A549 (cell line): Measurements from ENCODE around the gene THOC7. TPM values are rescaled to one million over a fixed set of nuclear protein-coding genes. Genes with fewer than 3 reads are reported as not detected.

ENCODE experiments used
- ATAC-seq, 2 experiments: fragments of 200-7000 bp in 1 of 2; fragments of >200 bp in 1 of 2; cut with Nextera tagmentation in 1 of 2; cut with Tn5 transposase in 1 of 2; 3 replicates each; pipeline versions ENCODE4 v1.8.0 to v1.9.1; 2018 to 2020; ENCODE audit warnings: mild to moderate bottlenecking in 1 of 2, moderate library complexity in 1 of 2
- CTCF ChIA-PET: fragments of 300-600 bp; sonication (Branson Sonifier 250); formaldehyde crosslinking; extraction: SDS; loops from one replicate; lab custom pipeline; 2021; ENCODE audit warnings: antibody characterized with exemption, inconsistent platforms; lab: Yijun Ruan, JAX
- POLR2A ChIA-PET: fragments of 350-600 bp; formaldehyde crosslinking; extraction: SDS; loops from one replicate; lab custom pipeline; 2021; ENCODE audit warnings: antibody characterized with exemption, inconsistent platforms; lab: Yijun Ruan, JAX
- DNase-seq, 2 experiments: peaks; one replicate each; pipeline versions ENCODE4 v3.0.0 to v3.0.0-alpha.2; 2011 to 2016; ENCODE audit warnings: low read depth in 1 of 2, low spot score in 1 of 2
- FAIRE-seq: peaks from 2 replicates; lab custom pipeline; 2011; peaks lifted over from hg19 to GRCh38; lab: Jason Lieb, UNC
- H3K27ac ChIP-seq, 2 experiments: fragments of >200 bp; sonication (Bioruptor Twin); formaldehyde crosslinking; 3 replicates each; pipeline ENCODE4 v1.5.1; 2016 to 2017
- H3K4me1 ChIP-seq: fragments of >200 bp; sonication (Bioruptor Twin); formaldehyde crosslinking; 3 replicates; pipeline ENCODE4 v1.6.1; 2016
- H3K4me2 ChIP-seq: fragments of >200 bp; sonication (Bioruptor Twin); formaldehyde crosslinking; 3 replicates; pipeline ENCODE4 v1.6.1; 2016
- H3K4me3 ChIP-seq: fragments of >200 bp; sonication (Bioruptor Twin); formaldehyde crosslinking; 3 replicates; pipeline ENCODE4 v1.5.1; 2016
- H3K9me3 ChIP-seq: fragments of >200 bp; sonication (Bioruptor Twin); formaldehyde crosslinking; 3 replicates; pipeline ENCODE4 v1.6.1; 2016
- ATOH8 ChIP-seq: fragments of 250-450 bp; sonication (Bioruptor Pico); IDR thresholded peaks from 2 replicates; pipeline ENCODE4 v1.5.0; 2020; ENCODE audit warnings: low read depth, mild to moderate bottlenecking, moderate library complexity
- BHLHE40 ChIP-seq: IDR thresholded peaks from 2 replicates; pipeline ENCODE4 v1.6.1; 2012; ENCODE audit warnings: low read depth, low read length, inconsistent platforms
- CHD2 ChIP-seq: fragments of 150-350 bp; IDR thresholded peaks from 2 replicates; pipeline ENCODE4 v1.6.1; 2014; ENCODE audit warnings: low read length; ENCODE audit not compliant: partially characterized antibody
- CHD4 ChIP-seq: fragments of 200-600 bp; sonication (generic); IDR thresholded peaks from 2 replicates; pipeline ENCODE4 v1.6.1; 2016; ENCODE audit warnings: antibody characterized with exemption, mild to moderate bottlenecking, borderline replicate concordance
- CTCF ChIP-seq: fragments of >200 bp; sonication (Bioruptor Twin); formaldehyde crosslinking; IDR thresholded peaks from 3 replicates; pipeline ENCODE4 v1.5.1; 2016
- HES2 ChIP-seq: fragments of >200 bp; sonication (Bioruptor Twin); formaldehyde crosslinking; IDR thresholded peaks from 2 replicates; pipeline ENCODE4 v1.6.1; 2016
- HMGXB4 ChIP-seq: fragments of 250-450 bp; sonication (Bioruptor Pico); IDR thresholded peaks from 2 replicates; pipeline ENCODE4 v1.5.0; 2021; ENCODE audit warnings: mild to moderate bottlenecking, moderate library complexity, borderline replicate concordance
- JUN ChIP-seq, 2 experiments: fragments of >200 bp; sonication (Bioruptor Twin); formaldehyde crosslinking; IDR thresholded peaks; 2 replicates in 1 of 2; 3 replicates in 1 of 2; pipeline ENCODE4 v1.6.1; 2016 to 2017
- MAFK ChIP-seq: fragments of 450-650 bp; IDR thresholded peaks from 2 replicates; pipeline ENCODE4 v1.6.1; 2014; ENCODE audit not compliant: partially characterized antibody
- MAZ ChIP-seq: fragments of 150-350 bp; IDR thresholded peaks from 2 replicates; pipeline ENCODE4 v1.6.1; 2014; ENCODE audit warnings: antibody characterized with exemption, low read depth, low read length, borderline replicate concordance
- MYC ChIP-seq: IDR thresholded peaks from 2 replicates; pipeline ENCODE4 v1.6.1; 2012; ENCODE audit warnings: mild to moderate bottlenecking, inconsistent platforms, low read length, improper control_type of control experiment, borderline replicate concordance
- PHF8 ChIP-seq: fragments of 200-600 bp; sonication (generic); IDR thresholded peaks from 2 replicates; pipeline ENCODE4 v1.6.1; 2016; ENCODE audit warnings: low read depth, mild to moderate bottlenecking, antibody characterized with exemption, moderate library complexity, borderline replicate concordance
- POLR2AphosphoS2 ChIP-seq: conservative IDR thresholded peaks from 2 replicates; pipeline ENCODE4 v1.6.1; 2012; ENCODE audit warnings: low read length, improper control_type of control experiment, inconsistent platforms
- RARB ChIP-seq: fragments of 250-450 bp; sonication (Bioruptor Pico); IDR thresholded peaks from 2 replicates; pipeline ENCODE4 v1.8.0; 2021; ENCODE audit warnings: mild to moderate bottlenecking, moderate library complexity
- RFX5 ChIP-seq: fragments of 450-650 bp; IDR thresholded peaks from 2 replicates; pipeline ENCODE4 v1.7.1; 2014; ENCODE audit warnings: antibody characterized with exemption, mild to moderate bottlenecking, moderate library complexity
- SMC3 ChIP-seq: fragments of >200 bp; sonication (Bioruptor Twin); formaldehyde crosslinking; IDR thresholded peaks from 3 replicates; pipeline ENCODE4 v1.6.1; 2018; ENCODE audit warnings: inconsistent platforms
- SREBF2 ChIP-seq: fragments of 450-650 bp; IDR thresholded peaks from 2 replicates; pipeline ENCODE4 v1.6.1; 2014; ENCODE audit warnings: mild to moderate bottlenecking, moderate library complexity
- ZFP36 ChIP-seq: fragments of 450-650 bp; IDR thresholded peaks from 2 replicates; pipeline ENCODE4 v1.6.1; 2014; ENCODE audit warnings: borderline replicate concordance; ENCODE audit not compliant: partially characterized antibody
- WGBS: methylation state at CpG from one replicate; pipeline ENCODE4 v1.1.6; 2017; ENCODE audit errors: missing lambda C conversion rate; 5-methylcytosine and 5-hydroxymethylcytosine counted together
- polyA plus RNA-seq, 4 experiments: library from polyadenylated mRNA; depleted of rRNA in 3 of 4; stranded (reverse); fragments of >200 nt; fragmentation: RNase III in 1 of 4; extraction: RNeasy Plus Mini Kit Qiagen cat#74134 plus additional on column Dnase treatment in 1 of 4; gene quantifications; 2 replicates in 3 of 4; 3 replicates in 1 of 4; pipeline ENCODE4 v1.2.3, GENCODE V29; 2011 to 2017

THOC7 gene
- polyA plus RNA-seq, 2 of the 4 experiments (the other 2 are of a cell fraction): 65.2 to 71.7 TPM

- no peak overlapping the region for H3K4me3 ChIP-seq
- no peak overlapping the region for H3K4me2 ChIP-seq
- ChIA-PET POLR2A (no interaction called here), CTCF (interaction anchor here (0.6 kb wide), 1 partner anchor 550 kb away, joined by 3 read pairs; no protein-coding TSS in a partner anchor)
- WGBS: 93% methylated on average over 2 of the region's 2 CpGs
- H3K27ac ChIP-seq: no peak overlapping the region
- ATAC-seq (no peak), FAIRE-seq (no peak), DNase-seq (no peak)
- no peaks in the 10 kb centered on the region for H3K4me1 ChIP-seq
- H3K9me3 ChIP-seq: no peaks in the 10 kb centered on the region
- TF ChIP-seq HMGXB4 (CRISPR knock-in tag): no peak
- TF ChIP-seq PHF8: no peak
- no peak for TF ChIP-seq RFX5
- no peak for TF ChIP-seq SREBF2
- no peak for TF ChIP-seq MAZ
- no peak for TF ChIP-seq CHD4
- no peak for TF ChIP-seq POLR2AphosphoS2
- no peak for TF ChIP-seq SMC3
- no peak for TF ChIP-seq JUN (IDR thresholded peaks at IDR 0.05)
- no peak for TF ChIP-seq RARB
- TF ChIP-seq MYC: no peak
These were observed 36.9 kb upstream of the THOC7 start for GRCh38 chr3:63900459-63900858.

GRCh38 chr3:63900010-63900409 lies 36.4 kb upstream of the THOC7 start:
- Histone ChIP-seq H3K9me3 (no peaks in the 10 kb centered on the region), H3K4me3 (no peak overlapping the region), H3K4me2 (no peak overlapping the region), H3K4me1 (no peaks in the 10 kb centered on the region), H3K27ac (no peak overlapping the region)
- FAIRE-seq (no peak), ATAC-seq (no peak), DNase-seq (no peak)
- ChIA-PET CTCF (no interaction called here), POLR2A (no interaction called here)
- WGBS: 89% methylated on average over 5 of the region's 5 CpGs
- TF ChIP-seq CTCF (no peak), MAFK (no peak), HES2 (no peak), ATOH8 (CRISPR knock-in tag) (no peak), ZFP36 (no peak), BHLHE40 (no peak), CHD2 (no peak), HMGXB4 (CRISPR knock-in tag) (no peak), MAZ (no peak)
